ENCODE results near the gene ACP7.

DNA sequence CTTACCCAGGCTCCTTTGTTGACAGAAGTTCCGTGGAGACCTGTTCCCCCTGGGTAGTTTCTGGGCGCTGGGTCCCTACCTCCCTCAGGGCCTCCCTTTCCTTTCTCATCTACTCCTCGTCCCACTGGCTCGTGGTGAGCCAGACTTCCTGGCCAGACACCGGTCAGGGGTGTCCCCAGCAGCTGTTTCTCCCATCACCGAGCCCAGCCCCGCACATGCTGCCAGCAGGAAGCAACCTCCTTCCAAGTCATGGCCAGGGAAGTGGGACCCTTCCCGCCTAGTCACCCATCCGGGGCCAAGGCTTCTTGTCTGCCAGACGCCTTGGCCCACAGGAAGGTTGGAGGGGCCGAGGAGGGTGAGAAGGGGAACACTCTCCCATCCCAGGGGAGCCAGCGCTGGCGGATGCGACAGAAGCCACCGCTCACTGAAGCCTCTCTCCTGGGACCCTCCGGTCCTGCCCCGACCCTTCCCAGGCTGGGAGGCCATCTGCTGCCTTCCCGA, 47.1 kb downstream of the ACP7 start:
- no peak for TF ChIP-seq POLR2A (IDR thresholded peaks at IDR 0.05)
- TF ChIP-seq, protein P1, sequence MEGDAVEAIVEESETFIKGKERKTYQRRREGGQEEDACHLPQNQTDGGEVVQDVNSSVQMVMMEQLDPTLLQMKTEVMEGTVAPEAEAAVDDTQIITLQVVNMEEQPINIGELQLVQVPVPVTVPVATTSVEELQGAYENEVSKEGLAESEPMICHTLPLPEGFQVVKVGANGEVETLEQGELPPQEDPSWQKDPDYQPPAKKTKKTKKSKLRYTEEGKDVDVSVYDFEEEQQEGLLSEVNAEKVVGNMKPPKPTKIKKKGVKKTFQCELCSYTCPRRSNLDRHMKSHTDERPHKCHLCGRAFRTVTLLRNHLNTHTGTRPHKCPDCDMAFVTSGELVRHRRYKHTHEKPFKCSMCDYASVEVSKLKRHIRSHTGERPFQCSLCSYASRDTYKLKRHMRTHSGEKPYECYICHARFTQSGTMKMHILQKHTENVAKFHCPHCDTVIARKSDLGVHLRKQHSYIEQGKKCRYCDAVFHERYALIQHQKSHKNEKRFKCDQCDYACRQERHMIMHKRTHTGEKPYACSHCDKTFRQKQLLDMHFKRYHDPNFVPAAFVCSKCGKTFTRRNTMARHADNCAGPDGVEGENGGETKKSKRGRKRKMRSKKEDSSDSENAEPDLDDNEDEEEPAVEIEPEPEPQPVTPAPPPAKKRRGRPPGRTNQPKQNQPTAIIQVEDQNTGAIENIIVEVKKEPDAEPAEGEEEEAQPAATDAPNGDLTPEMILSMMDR (IDR thresholded peaks at IDR 0.05) = no peak
